ENCODE data around the gene APOBEC3G.

DNA sequence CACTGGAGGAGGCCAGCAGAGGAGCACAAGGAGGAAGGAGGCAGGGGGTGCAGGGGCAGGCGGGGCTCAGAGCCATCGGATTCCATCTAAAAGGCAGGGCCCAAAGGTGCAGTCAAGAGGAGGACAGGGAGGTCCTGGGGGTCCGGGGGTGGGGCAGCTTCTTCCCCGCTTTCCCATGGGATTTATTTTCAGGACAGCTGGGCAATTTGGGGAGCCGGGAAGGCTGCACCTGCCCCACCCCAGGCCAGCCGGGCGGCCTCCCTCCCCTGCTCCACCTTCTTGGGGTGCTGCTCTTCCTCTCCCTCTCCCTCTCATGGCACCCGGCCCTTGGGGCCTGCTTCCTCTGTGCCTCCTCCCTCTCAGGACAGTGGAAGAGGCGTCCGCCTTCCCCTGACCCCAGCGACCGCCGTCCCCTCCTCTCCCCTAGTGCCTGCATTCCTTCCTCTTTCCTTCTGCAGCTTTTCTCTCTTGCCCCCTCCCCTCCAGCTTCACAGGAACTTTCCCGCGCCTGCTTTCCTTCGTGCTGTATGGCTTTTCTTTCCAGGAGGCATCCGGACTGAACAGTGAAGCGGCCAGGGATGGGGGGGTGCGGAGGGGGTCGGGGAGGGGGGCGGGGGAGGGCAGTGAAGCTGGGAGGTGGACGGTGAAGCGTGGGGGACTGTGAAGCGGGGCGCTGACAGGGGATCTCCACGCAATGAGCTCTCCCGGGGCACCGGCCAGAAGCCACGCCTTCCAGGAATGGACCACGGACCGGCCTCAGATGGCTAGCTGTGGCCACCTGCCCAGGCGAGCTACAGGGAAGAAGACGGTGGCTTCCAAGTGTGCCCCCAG is 46.9 kb downstream of the APOBEC3G start:
- TF ChIP-seq, protein P1, sequence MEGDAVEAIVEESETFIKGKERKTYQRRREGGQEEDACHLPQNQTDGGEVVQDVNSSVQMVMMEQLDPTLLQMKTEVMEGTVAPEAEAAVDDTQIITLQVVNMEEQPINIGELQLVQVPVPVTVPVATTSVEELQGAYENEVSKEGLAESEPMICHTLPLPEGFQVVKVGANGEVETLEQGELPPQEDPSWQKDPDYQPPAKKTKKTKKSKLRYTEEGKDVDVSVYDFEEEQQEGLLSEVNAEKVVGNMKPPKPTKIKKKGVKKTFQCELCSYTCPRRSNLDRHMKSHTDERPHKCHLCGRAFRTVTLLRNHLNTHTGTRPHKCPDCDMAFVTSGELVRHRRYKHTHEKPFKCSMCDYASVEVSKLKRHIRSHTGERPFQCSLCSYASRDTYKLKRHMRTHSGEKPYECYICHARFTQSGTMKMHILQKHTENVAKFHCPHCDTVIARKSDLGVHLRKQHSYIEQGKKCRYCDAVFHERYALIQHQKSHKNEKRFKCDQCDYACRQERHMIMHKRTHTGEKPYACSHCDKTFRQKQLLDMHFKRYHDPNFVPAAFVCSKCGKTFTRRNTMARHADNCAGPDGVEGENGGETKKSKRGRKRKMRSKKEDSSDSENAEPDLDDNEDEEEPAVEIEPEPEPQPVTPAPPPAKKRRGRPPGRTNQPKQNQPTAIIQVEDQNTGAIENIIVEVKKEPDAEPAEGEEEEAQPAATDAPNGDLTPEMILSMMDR (conservative IDR thresholded peaks at IDR 0.05), result no peak
- TF ChIP-seq ZFX (IDR thresholded peaks at IDR 0.05), result no peak

Measured in C4-2B (cell line).